GM19452 (cell line): ENCODE measurements around the gene TAL1.
A peak's percentile ranks its signal among the peaks of the same experiment; 100 is the strongest.
"Not testable (repeated sequence)": the region's sequence is repeated elsewhere in the genome, so short reads cannot be mapped to it uniquely, and the experiment has no call there.

Experiments
- ATAC-seq: cut with Tn5 transposase; IDR thresholded peaks from one replicate; pipeline ENCODE4 v1.9.1; 2021; ENCODE audit not compliant: unreplicated experiment

The TAL1 gene

GRCh38 chr1:47213230-47213963 lies 18.6 kb downstream of the TAL1 start:
- ATAC-seq = no peak

- ATAC-seq = no peak
These were observed 19.3 kb downstream of the TAL1 start for GRCh38 chr1:47212636-47213229.

DNA sequence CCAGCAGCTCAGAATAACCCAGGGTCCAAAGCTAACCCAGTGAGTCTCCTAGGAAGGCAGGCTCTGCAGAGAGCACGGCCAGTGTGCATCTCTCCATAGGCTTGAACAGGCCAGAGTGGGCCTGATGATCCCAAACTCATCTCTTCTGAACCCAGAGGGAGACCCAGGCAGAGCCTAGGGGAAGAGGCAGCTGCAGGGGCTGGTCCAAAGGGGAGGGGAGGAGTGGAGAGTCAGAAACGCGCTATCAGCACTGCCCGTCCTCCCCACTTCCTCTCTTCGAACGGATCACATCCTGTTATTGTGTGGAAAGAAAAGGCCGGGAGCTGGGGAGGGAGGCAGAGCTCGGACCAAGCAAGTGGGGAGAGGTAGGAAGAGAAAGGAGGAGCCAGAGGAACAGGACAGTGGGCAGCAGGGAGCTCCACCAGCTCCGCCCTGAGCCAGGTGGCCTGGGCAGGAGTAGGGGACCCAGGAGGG lies 20.2 kb downstream of the TAL1 start:
- ATAC-seq = no peak

DNA sequence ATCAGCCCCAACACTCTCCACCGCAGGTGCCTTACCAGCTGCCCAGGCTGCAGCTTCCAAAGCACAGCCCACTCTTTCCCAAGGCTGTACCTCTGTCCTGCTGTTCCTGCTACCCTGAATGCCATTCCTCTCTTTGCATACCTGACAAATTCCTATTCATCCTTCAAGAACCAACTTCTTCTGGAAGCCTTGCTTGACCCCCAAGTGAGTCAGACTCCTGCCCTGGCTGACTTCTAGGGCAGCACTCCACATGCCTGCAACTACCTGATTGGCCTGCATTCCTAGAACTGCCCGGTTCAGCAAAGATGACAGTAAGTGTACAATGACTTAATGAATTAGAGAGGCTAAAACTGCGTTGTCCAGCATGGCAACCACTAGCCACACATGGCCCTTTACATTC lies 21.4 kb downstream of the TAL1 start:
- ATAC-seq = no peak

DNA sequence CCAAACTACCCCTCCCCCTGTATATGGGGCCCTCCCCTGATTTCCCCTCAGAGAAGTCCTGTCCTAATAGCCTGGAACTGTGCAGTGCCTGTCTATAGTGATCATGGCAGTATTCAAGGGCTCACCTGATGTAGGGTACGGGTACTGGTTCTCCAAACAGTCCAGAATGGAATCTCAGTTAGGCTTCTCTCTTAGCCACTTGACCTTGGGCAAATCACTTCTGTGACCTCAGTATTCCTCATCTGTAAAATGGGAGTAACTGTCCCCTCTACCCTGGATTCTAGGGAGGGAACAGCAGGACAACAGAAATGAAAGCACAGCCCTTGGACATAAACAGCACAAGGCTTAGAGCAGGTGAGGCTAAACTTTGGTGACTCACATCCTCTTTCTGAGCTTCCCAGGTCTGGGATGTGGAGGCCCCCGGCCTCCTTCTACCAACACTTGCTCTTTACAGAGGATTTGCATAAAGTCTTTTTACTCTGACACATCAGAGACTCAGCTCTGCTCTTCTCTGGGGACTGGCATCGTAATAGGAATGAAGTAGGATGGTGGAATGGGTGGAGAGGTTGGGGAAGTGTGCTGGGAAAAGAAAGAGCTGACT lies 22.2 kb downstream of the TAL1 start:
- ATAC-seq = no peak

GRCh38 chr1:47209091-47209490 lies 22.9 kb downstream of the TAL1 start:
- ATAC-seq = no peak

DNA sequence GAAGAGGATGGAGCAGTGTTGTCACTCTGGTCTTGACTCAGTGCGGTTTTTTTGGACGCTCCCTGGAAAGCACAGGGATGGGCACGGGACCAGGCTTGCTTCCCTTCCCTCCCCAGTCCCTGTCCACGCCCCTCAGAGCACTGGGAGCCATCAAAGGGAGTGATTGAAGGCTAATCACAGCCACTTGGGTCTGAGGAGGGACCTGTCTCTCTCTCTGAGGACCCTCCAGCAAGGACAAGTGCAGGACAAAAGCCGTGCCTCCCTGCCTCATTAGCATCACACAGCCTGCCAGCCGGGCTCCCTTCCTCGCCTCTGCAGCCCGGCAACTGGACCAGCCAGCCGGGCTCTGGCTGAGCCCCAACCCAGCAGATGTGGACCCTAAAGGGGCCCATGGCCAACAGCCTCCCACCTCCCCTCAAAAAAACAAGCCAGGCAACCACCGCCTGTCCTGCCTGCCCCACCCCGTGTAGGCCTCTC lies 23.6 kb downstream of the TAL1 start:
- ATAC-seq = no peak

DNA sequence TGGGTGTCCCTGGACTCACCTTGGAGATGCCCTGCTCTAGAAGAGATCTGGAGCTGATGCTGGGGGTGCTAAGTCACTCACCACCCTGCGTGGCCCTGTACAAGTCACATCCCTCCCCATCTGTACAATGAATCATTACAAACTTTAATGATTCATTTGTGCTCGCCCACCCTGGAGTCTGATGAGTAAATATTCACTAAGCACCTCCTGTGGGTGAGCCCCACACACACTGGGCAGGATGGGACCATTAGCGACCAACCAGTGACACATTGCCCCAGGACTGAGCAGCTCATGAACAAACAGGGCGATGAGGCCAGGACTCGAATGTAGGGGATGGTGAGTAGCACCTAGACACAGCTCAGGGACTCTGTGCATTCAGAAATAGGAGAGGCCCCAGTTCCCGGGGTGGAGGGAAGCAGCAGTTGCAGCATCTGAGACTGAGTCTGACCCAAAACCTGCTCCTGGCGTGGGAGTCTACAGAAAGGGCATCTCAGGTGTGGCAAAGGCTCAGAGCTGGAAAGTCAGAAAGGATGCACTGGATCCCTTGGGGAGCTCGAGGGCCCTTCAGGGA lies 24.1 kb downstream of the TAL1 start:
- no peak for ATAC-seq

DNA sequence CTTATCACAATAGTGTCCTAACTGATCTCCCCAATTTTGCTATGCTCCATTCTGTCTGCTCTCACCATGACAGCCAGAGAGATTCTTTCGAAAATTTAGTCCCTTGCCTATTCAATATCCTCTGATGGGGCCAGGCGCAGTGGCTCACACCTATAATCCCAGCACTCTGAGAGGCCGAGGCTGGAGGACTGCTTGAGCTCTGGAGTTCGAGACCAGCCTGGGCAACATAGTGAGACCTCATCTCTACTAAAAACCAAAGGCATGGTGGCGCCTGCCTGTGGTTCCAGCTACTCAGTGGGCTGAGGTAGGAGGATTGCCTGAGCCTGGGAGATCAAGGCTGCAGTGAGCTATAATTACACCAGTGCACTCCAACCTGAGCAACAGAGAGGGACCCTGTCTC lies 26.1 kb downstream of the TAL1 start:
- no peak for ATAC-seq

DNA sequence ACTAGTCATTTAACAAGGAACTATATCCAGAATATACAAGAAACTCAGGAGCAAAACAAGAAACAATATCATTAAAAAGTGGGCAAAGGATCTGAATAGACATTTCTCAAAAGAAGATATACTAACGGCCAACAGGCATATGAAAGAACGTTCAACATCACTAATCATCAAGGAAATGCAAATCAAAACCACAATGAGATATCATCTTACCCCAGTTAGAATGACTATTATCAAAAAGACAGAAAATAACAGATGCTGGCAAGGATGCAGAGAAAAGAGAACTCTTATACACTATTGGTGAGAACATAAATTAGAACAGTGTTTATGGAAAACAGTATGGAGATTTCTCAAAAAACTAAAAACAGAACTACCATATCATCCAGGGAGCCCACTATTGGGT lies 28.5 kb downstream of the TAL1 start:
- ATAC-seq = not testable (repeated sequence)

GRCh38 chr1:47201179-47201578 lies 30.8 kb downstream of the TAL1 start:
- ATAC-seq = no peak

- ATAC-seq = no peak
These were observed 33.8 kb downstream of the TAL1 start for GRCh38 chr1:47198214-47198613.

DNA sequence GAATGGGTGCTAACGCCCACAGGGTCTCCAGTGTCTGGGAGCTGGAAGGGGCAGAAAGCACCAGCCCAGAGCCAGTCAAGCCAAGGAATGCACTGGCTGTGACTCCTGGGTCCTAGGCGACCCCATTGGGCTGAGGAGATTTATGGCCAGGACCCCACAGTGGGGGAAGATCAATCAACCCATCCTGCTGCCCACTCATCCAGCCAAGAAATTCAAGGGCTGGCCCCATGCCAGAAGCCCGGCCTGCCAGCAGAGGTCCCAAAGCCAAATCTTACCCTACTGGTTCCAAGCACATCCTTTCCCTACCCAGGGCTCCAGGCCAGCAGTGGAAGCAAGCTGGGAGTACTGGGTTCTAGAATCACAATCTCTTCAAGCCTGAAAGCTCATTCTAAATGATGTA lies 35.4 kb downstream of the TAL1 start:
- ATAC-seq = no peak

DNA sequence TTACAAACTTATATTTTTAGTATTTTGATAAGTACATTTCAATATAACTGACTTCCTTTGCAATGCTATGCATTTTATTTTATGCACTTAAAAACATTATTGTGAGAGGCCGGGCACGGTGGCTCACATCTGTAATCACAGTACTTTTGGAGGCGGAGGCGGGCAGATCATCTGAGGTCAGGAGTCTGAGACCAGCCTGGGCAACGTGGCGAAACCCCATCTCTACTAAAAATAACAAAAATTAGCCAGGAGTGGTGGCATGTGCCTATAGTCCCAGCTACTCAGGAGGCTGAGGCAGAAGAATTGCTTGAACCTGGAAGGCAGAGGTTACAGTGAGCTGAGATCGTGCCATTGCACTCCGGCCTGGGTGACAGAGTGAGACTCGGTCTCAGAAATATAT lies 36.0 kb downstream of the TAL1 start:
- not testable (repeated sequence) for ATAC-seq

DNA sequence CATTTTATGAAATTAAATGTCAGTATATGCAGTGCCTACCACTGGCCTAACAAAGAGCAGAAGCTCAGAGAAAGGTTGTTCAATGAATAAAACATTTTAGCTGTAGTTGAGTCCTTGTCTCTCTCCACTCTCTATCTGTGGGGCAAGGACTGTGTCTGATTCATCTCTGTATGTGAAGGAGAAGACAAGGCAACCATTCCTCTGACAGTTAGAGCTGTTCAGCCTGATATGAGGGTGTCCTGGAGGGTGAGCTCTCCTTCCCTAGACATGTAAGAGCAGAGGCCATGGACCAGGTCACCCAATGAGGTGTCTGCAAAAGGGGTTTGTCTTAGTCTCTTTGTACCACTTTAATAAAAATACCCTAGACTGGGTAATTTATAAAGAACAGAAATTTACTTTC lies 37.7 kb downstream of the TAL1 start:
- no peak for ATAC-seq

DNA sequence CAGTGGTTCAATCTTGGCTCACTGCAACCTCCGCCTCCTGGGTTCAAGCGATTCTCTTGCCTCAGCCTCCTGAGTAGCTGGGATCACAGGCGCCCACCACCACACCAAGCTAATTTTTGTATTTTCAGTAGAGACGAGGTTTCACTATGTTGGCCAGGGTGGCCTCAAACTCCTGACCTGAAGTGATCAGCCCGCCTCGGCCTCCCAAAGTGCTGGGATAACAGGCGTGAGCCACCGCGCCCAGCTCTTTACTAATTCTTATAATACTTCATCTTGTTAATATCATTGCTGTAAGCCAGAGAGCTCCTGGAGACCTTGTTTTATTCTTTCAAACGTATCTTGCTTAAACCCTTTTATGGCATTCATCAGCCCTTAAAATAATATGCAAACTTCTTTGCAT lies 38.5 kb downstream of the TAL1 start:
- not testable (repeated sequence) for ATAC-seq

DNA sequence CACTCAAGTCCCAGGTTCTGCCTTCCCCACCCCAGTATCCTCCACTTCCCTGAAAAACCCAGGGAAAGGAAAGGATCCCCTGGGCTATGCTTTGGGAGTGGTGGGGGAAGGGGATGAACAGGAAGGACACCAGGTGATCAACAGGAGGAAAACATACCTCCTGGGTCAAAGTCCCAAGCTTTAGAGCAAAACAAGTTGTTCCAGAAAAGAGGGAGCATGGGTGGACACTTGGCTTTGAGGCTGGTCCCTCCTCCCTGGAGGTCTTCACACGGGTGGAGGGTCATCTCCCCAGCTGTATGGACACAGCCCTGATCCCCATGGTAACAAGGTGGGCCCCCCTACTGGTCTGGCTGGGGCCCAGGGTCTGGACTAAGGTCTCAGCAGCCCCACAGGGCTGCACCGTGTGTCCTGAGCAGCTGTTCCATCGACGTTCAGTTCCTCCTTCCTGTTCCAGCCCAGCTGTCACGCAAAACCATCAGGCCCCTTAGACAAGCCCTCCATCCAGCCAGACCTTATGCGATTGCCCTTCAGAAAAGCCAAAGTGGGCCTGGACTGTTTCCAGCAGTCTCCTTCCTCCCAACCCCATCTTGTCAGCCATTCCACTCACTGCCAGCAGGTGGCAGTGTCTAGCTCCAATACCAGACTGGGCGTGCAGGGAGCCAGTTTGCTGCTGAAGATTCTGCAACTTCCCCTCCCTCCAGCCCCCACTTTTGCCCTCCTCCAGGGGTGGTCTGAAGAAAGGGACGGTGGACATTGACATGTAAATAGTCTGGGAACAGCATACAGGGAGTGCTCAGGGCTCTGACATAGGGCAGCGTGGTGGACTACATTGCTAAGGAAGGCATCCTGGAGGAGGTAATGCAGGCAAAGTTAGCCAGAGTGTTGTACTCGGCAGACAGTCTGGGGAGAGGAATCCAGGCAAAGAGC lies 39.3 kb downstream of the TAL1 start:
- ATAC-seq = peak; percentile 77

DNA sequence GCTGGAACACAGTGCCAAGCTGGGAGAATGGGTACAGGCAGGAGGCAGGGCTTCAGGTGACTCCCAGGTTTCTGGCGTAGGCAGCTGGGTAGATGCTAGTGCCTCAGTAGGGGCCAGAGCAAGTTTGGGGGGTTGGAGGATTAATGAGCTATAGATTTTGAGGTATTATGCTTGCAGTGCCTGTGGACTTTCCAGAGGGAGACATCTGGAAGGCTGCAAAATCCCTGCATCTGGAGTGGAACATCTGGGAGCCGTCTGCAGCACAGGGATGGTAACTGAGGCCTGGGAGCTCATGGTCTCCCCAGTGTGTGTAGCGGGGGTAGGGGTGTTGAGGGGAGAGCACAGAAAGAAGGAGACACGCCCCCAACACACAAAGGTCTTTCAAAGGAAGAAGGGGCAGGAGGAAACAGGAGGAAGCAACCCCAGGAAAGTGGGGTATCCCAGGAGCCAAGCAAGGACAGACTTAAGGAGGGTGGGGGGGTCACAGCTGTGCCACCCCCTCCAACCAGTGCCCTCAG lies 40.0 kb downstream of the TAL1 start:
- no peak for ATAC-seq

DNA sequence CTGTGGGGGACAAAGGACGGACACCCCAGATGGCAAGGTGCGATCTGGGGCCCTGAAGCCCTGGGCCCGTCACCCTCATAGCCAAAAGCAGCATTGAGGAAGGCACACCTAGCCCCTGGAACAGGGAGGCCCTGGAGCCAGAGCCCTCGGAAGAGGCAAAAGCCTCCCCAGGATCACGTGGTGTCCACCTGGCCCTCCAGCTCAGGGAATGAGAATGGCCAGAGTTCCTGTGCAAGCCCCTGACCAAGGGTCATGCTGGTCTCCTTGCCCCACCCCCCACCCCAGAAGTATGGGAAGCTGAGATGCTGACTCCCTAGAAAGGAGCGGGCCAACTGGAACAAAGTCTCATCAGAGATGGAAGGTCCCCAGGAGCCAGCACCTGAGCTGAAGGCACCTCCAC lies 41.2 kb downstream of the TAL1 start:
- ATAC-seq = no peak

GRCh38 chr1:47190509-47190855 lies 41.5 kb downstream of the TAL1 start:
- no peak for ATAC-seq
